GM12801 (cell line): Measurements from ENCODE around the gene PCSK6.

ENCODE experiments used
- TF ChIP-seq, protein P1 (sequence below): IDR thresholded peaks from one replicate; pipeline ENCODE4 v1.5.1; 2011; ENCODE audit warnings: control low read depth; ENCODE audit not compliant: insufficient read length; ENCODE audit errors: extremely low read depth

The PCSK6 gene

GRCh38 chr15:101262551-101262950 is 227.0 kb downstream of the PCSK6 start:
- TF ChIP-seq, protein P1, sequence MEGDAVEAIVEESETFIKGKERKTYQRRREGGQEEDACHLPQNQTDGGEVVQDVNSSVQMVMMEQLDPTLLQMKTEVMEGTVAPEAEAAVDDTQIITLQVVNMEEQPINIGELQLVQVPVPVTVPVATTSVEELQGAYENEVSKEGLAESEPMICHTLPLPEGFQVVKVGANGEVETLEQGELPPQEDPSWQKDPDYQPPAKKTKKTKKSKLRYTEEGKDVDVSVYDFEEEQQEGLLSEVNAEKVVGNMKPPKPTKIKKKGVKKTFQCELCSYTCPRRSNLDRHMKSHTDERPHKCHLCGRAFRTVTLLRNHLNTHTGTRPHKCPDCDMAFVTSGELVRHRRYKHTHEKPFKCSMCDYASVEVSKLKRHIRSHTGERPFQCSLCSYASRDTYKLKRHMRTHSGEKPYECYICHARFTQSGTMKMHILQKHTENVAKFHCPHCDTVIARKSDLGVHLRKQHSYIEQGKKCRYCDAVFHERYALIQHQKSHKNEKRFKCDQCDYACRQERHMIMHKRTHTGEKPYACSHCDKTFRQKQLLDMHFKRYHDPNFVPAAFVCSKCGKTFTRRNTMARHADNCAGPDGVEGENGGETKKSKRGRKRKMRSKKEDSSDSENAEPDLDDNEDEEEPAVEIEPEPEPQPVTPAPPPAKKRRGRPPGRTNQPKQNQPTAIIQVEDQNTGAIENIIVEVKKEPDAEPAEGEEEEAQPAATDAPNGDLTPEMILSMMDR = no peak

DNA sequence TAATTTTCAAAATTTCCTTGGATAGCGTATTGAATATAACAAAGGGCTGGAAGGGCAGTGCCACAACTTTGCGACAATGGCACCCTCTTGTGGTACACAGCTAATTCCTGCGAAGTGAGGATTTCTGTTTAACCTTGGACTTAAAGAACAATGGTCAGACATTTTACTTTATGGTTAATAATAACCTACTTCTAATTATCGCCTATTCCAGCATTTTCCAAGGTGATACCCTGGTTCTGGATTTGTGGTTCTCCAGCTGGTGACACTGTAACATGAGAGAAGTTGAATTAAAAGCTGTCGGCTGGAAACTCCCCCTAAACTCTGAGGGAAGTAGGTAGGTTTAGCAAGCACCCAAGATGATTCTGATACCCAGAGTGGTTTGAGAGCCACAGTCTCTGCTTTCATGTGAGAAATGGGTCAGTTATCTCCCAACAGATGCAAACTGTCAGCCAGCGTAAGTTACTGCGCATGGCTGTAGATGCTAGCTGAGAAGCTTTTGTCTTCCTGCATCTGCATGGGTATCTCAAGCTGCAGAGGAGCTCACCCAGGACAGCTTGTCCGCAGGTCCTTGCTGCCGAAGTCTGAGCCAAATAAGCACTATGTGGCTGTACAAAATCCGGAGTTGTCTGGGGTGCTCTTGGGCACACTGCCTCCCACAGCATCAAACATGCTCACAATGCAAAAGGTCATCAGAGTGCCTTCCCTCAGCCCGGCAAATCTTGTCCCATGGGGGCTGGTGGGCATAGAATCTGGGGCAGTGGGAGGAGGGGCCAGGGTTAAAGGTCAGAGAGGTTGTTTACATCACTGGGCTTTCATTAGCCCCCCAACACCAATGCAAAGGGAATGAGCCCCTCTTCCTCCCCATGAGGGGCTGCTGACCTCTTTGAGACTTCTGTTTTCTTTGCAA is 231.0 kb downstream of the PCSK6 start:
- TF ChIP-seq, protein P1 = peak; percentile 41

- TF ChIP-seq, protein P1 = no peak
Measured at GRCh38 chr15:101256757-101257156, 232.8 kb downstream of the PCSK6 start.

DNA sequence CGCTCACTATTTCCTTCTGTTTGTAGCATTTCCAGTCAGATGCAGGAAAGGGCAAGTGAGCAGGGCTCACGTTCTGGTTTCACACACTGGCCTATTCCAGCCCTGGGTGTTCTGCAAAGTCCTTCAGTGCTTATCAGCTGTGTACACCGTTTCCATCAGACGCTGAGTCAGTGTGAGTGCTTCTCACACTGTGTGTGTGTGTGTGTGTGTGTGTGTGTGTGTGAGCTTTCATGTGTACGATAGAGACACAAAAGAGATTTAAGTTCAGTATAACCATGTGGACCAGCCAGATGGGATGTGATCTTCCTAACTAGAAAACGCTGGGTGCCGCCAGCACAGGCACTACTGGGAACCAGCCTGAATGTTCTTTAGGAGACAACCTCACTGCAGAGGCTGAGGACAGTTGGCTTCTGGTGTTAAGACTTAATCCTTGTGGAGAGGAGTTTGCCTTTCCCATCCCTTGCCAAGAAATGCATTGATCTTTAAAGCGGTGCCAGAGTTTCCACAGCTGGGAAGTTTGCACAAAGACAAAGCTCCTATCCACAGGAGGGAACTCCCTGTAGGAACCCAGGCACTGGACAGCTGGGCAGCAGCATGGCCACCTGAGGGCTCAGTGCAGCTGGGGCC is 233.8 kb downstream of the PCSK6 start:
- TF ChIP-seq, protein P1 = no peak

GRCh38 chr15:101255051-101255395 is 234.5 kb downstream of the PCSK6 start:
- TF ChIP-seq, protein P1 = no peak

GRCh38 chr15:101254157-101255050 is 235.1 kb downstream of the PCSK6 start:
- TF ChIP-seq, protein P1 = no peak
